Stimulated activated CD8-positive, alpha-beta memory T cell treated with anti-CD3 and anti-CD28 coated beads, Interleukin-7, amount 100 ng/mL, for 1 hour (primary cell): Measurements from ENCODE around the gene SLC12A3.
"Not testable (repeated sequence)": the region's sequence is repeated elsewhere in the genome, so short reads cannot be mapped to it uniquely, and the experiment has no call there.

Source experiments
- DNase-seq, 2 donors: peaks; one replicate each; pipeline ENCODE4 v3.0.0-alpha.2; 2020; ENCODE audit warnings: low read depth in 2 of 2

SLC12A3 gene

DNA sequence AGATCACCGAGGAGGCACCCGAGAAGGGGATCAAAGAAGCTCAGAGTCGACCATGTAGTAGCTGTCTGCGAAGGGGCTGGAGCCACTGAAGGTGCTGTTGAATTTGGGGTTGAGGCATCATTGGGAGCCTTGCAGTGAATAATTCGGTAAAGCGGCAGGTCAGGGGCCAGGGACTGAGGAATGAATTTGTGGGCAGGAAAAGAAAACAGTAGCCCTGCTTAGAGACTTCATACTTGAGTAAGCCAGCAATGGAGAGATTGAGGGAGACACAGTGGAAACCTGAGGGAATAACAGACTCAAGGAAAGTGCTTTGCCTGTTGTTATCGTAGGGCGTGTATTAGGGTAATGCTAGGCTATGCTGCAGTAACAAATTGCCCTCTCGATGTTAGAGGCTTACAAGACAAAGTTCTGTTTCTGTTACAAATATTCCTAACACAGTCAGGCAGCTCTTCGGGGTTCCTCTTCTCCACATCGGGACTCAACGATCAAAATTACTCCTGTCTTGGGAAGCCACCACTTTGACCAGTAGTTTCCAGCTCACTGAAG lies 53.5 kb downstream of the SLC12A3 start:
- no peak for DNase-seq

DNA sequence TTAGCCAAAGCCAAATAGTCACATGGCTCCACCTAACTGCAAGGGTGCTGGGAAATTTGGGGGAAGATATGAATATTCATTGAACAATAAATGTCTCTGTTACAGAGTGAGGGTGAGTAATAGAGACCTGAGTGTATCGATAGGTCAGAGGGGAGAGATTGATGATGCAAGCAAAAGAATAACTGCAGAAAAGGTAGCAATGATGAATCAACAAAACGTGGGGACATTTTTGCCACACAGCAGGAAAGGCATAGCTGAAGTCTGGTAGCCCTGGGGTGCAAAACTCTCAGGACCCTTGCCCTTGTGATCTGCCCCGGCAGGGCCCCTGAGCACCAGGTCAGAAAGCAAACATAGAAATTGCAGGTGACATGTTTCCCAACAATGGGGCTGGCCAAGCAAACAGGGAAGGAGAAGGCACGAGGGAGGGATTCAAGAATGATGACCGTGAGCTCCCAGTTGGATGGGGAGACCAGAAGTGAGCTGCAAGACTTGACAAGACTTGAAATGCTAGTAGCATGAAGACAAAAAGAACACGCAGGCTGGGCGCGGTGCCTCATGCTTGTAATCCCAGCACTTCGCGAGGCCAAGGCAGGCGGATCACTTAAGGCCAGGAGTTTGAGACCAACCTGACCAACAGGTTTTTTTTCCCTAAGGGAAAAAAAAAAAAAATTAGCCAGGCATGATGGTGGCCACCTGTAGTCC lies 54.2 kb downstream of the SLC12A3 start:
- DNase-seq, result no peak

DNA sequence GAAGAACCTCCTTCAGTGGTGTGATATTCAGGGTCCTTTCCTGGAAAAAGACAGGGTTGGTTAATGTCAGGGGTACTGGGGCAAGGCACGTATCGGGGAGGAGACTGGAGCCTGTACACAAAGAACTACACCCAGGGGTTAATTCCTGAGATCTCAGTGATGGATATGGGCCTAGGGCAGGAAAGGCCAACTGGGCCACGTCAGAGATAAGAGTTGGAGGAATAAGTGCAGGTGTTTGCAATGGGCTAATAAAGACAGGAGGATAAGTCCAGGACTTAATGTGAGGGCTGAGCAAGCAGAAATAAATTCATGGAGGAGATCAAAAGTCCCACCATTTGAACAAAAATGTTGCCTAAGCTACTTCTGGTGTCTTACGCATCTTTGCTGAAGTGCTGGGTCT lies 56.6 kb downstream of the SLC12A3 start:
- DNase-seq, result no peak

DNA sequence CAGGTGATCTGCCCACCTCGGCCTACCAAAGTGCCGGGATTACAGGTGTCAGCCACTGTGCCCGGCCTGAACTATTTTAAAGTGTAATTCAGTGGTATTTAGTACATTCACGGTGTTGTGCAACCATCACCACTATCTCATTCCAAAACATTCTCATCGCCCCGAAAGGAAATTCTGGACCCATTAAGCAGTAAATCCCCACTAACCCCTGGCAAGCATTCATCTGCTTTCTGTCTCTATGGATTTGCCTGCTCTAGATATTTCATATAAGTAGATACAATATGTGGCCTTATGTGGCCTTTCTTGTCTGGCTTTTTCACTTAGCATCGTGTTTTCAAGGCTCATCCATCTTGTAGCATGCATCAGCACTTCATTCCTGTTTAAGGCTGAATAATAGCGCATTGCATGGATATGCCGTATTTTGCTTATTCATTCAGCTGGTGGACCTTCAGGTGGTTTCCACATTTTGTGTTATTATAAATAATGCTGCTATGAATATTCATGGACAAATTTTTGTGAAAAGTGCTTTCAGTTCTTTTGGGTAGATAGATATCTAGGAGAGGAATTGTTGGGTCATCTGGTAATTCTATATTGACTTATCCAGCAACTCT lies 58.6 kb downstream of the SLC12A3 start:
- no peak for DNase-seq

DNA sequence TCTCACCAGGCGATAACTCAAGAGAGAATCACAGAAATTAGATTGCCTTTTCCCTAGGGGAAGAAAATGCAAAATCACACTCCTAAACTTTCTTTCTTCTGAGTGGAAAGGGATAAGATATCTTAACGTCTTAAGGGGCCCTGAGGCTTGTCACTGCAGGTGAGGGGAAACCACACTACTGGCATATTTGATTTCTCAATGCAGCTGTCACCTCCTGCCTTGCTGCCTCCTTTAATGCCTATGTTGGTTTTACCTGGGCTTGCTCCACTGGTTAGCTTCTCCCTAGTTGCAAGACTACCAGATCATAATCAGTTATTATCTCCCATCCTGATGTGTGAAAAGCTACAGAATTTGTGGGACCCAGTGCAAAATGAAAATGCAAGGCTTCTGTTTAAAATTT lies 62.5 kb downstream of the SLC12A3 start:
- DNase-seq, result no peak

DNA sequence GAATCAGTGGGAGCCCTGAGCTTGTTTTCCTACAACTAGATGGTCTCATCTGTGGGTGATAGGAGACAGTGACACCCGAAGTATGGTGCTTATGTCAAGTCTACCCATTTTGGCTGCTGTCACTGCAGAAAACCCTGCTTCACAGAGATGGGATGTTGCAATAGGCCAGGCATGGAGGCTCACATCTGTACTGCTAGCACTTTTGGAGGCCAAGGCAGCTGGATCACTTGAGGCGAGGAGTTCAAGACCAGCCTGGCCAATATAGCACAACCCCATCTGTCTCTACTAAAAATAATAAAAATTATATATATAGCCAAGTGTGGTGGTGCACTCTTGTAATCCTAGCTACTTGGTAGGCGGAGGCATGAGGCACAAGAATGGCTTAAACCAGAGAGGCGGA lies 64.6 kb downstream of the SLC12A3 start:
- DNase-seq, result no peak

DNA sequence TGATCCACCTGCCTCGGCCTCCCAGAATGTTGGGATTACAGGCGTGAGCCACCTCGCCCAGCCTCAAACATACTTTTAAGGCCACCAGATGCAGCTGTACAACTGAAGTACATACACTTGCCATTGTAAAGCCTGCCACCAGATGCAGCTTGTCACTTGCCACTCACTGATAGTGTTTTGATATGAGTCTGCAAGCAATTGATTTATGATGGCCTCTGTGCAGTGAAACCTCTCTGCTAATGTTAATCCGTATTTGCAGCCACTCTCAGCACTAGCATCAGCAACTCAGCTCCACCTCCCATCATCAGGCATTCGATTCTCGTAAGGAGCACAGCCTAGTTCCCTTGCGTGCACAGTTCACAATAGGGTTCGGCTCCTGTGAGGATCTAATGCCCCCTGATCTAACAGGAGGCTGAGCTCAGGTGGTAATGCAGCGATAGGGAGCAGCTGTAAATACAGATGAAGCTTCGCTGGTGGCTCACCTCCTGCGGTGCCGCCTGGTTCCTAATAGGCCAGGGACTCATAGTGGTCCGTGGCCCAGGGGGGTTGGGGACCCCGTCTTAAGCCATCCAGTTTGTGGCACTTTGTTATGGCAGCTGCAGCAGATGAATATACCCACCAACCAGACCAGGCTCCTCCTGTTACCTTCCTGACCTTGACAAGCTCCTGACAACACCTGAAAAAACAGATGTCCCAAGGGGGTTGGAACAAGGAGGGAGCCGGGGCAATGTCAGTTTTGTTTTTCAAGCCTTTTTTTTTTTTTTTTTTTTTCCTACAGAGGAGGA lies 65.7 kb downstream of the SLC12A3 start:
- no peak for DNase-seq

DNA sequence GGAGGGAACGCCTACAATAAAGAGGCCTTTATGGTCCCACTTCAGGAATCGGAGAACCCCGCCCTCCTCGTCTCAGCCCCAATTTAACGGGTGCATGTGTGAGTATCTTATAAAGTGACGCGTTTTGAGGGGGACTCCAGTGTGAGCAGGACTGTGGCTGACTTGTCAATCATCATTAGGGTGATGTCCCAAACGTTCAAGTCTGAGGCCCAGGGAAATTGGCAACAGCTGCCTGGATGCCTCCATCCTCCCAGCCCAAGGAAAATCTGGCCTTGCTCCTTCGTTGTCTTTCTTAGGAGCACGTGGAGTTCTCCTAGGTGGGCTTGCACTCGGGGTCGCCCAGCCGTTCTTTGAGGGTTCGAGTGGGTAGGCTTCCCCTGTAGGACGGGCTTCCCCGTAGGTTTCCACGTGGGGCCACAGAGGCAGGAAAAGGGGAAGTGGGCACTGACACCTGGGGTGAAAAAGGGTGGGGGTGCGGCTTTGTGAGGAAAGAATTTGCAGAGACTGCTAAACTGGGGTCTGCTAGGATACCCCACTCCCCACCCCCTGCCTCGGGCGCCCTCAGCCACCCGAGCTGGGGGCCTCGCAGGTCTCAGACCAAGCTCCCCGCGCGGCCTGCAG lies 66.4 kb downstream of the SLC12A3 start:
- no peak for DNase-seq

DNA sequence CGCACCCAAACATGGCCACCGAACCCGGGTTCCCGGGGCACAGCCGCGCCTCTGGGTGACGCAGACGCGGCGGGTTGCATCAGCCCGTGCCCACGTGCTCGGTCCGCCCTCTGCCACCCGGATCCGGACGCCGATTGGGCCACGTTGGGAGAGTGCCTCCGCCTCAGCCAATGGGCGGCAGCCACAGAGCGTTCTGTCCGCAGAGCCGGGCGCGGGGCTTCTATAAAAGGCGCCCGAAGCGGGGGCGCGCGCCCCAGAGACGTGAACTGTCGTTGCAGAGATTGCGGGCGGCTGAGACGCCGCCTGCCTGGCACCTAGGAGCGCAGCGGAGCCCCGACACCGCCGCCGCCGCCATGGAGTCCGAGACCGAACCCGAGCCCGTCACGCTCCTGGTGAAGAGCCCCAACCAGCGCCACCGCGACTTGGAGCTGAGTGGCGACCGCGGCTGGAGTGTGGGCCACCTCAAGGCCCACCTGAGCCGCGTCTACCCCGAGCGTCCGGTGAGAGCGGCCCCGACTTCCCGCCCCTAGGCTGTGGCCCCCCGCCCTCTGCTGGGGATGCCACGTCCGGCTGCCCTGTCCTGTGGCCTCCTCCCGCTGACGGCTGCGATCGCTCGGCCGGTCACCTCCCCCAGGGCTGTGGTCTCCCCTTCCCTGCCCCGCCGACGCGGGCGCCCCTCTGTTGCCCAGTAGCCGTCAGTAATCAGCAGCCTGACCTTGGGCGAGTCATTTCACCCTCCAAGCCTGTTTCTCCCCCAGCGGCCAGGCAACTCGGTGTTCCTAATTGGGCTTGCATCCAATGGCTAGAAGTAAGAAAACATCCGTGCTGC lies 67.1 kb downstream of the SLC12A3 start, which contains the start of gene HERPUD1:
Gene HERPUD1 (plus strand): TSS at position 251 of the 829 bp plus-strand sequence. CDS start 103 bp downstream, at position 354.
- peak; percentile 98 for DNase-seq

DNA sequence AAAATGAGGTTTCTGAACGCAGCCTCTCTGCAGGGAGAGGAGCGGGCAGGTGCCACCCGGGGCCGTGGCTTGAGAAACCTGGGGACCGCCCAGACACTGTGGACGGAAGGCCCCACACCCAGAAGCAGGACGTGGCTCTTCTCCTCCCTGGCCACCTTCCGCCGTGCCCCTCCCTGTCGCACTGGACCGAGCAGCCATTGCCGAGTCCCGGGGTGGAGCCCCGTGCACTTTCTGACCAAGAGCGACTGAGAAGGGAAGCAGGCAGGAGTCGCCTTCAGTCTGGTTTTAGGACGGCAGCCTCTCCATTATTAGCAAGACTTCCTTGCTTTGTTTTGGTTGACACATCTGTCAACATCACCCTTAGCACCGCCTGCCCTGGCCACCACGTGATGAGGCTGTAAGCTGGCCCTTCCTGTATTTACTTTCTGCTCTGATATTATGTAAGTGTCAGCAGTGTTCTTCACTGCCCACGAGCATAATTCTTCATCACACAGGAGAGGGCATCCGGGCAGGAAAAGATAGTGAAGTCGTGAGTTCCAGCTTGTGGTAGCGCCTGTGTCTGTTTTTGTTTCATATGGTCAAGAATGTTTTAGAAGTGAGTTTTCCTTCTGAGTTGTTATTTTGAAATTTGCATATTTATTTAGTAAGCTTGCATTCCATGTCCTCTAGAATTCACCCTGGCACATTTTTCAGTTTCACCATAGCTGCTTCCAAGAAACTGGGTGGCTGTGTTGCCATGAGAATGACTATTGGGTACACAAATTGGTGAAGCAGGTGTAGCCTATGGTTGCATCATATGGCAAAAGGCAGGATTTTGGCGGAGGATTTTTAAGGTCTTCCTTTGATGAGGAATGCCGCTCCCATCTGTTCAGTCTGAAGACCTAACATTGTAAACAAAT lies 68.0 kb downstream of the SLC12A3 start:
- DNase-seq, result peak; percentile 11 to 15

DNA sequence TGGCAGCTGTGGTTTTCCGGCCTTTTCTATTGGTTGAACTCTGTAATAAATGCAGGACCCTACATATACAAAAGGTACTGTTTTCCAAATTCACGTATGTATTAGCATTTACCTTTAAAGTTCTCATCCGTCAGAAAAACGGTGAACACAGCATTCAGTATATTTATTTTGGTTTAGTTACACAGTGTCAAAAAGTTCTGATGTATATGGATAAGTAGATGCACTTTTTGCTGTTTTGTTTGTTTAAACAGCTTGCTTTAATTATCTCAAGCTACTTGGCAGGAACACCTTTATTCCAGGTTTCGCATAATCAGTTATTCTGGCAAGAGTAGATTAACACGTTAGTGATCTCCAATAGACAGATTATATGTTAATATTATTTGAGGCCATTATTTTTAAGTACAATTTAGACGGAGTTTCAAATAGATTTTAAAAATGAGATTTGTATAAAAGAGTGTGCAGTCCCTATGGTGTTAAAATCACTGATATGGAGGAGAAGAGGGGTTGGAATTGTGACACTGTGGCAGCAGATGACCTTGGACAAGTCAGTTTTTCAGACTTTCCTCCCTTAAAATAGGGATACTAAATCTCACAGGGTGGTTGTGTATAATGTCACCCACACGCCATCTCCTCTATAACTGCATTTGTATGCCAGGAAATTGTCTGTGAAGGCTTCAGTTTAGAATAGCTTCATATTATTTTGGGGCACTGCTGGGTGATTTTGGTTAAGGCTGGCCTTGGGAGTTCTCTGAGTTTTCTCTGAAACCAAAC lies 69.0 kb downstream of the SLC12A3 start:
- DNase-seq, result no peak

DNA sequence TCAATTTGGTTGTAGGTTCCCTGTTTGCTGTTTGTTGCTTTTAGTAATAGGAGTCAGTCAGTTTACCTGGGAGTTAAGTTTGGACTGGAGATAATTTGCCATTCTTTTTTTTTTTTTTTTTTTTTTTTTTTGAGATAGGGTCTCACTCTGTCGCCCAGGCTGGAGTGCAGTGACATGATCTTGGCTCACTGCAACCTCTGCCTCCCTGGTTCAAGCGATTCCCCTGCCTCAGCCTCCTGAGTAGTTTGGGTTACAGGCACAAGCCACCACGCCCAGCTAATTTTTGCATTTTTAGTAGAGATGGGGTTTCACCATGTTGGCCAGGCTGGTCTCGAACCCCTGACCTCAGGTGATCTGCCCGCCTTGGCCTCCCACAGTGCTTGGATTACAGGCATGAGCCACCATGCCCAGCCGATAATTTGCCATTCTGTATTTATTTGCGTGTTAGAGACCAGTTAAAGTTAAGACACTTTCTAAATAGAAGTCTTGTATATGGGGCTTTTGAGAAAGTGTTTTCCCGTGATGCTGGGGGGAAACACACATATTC lies 69.7 kb downstream of the SLC12A3 start:
- not testable (repeated sequence) for DNase-seq

DNA sequence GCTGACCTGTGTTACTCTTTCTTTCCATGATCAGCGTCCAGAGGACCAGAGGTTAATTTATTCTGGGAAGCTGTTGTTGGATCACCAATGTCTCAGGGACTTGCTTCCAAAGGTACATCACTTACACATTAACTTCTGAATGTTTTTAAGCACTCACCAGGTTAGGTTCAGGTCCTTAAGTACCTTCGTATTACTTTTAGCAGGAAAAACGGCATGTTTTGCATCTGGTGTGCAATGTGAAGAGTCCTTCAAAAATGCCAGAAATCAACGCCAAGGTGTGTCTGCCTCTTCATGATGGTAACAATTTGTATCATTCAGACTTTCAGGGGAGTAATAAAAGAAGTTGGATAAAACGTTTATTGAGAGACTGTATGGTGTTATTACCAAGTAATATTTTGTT lies 70.2 kb downstream of the SLC12A3 start:
- no peak for DNase-seq

DNA sequence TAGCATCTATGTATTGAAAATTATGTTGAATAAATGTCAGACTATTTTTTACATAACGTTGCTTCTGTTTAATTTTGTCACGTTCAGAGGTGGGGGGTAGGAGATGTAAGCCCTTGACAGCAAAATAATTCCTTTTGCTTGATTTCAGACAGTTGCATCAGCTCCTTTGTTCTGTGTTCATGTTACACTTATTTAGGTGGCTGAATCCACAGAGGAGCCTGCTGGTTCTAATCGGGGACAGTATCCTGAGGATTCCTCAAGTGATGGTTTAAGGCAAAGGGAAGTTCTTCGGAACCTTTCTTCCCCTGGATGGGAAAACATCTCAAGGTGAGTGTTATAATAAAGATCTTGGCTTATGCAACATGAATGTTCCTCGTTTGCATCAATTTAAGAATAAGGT lies 71.5 kb downstream of the SLC12A3 start:
- DNase-seq, result no peak

DNA sequence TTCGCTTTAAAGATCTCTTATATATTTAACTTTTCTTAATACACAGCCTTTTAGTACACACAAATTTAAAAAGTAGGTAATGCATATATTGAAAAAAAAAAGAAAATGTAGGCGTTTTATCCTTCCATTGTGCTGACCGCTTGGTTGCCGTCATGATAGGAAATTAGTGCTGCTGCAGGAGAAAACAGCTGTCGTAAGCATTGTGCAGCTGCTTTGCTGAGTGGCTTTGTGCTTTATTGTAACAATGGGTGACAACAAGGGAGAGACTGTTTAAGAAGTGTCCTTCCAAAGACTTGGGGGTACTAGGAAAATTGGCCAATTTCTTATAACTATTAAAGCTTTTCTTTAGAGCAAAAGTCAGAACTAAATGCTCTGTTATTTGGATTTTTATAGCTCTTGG lies 71.9 kb downstream of the SLC12A3 start:
- no peak for DNase-seq

DNA sequence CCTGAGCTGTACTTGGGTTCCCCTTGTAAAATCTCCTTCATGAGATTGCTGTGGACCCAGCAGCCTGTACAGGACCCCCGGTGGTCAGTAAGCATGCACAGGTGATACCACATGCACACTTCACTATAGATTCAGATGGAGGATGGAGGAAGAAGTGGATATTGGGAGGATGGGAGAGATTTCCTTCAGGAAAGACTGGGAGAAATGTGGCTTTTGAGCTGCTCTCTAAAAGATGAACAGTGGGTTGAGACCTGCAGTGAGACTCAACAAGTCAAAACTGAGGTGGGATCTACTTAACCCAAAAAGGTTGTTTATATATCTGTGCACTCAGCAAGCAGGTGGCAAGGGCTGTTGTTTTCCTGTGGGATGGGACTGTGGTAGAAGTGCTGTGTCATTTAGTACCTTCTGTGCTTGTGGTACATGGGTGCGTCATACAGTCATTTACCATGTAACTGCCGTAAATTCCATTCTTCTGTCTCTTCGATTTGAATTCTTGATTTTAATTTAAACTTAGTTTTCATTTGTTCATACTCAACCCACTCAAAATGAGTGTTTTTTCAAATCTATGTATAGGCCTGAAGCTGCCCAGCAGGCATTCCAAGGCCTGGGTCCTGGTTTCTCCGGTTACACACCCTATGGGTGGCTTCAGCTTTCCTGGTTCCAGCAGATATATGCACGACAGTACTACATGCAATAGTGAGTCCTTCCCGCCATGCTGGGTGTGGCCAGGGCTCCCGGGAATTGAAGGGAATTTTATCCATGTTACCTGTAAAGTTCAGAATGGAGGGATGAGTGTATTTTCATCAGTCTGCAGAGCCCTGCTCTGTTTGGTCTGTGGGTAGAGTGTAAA lies 73.9 kb downstream of the SLC12A3 start:
- DNase-seq, result no peak

DNA sequence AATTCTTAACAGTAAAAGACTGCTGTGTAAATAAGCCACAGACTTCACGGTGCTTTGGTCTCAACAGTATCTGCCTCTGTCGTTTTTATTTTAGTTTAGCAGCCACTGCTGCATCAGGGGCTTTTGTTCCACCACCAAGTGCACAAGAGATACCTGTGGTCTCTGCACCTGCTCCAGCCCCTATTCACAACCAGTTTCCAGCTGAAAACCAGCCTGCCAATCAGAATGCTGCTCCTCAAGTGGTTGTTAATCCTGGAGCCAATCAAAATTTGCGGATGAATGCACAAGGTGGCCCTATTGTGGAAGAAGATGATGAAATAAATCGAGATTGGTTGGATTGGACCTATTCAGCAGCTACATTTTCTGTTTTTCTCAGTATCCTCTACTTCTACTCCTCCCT lies 74.8 kb downstream of the SLC12A3 start:
- DNase-seq, result no peak

DNA sequence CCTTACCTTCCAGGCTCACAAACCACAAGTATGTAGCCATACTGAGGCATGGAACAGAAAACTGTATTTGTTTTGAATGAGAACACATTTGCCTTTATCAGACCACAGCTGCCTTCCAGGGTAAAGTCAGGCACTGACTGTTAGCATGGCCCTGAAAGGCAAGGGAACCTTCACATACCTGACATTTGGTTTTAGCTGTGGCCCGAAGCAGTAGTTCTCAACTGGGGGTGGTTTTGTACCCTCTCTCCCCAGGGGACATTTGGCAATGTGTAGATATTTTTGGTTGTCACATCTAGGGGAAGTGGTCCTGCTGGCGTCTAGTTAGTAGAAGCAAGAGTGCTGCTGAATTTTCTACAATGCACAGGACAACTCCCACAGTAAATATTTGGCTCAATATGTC lies 76.1 kb downstream of the SLC12A3 start:
- no peak for DNase-seq
